ENCODE data around the gene ANAPC15. TPM values are rescaled to one million over a fixed set of nuclear protein-coding genes. Genes with fewer than 3 reads are reported as not detected.

Gene ANAPC15
- total and polyA plus RNA-seq, 2 of the 13 experiments (the other 11 are each of a cell fraction or from before 2014, with no cell fraction given): 18.8 to 25.7 TPM

DNA sequence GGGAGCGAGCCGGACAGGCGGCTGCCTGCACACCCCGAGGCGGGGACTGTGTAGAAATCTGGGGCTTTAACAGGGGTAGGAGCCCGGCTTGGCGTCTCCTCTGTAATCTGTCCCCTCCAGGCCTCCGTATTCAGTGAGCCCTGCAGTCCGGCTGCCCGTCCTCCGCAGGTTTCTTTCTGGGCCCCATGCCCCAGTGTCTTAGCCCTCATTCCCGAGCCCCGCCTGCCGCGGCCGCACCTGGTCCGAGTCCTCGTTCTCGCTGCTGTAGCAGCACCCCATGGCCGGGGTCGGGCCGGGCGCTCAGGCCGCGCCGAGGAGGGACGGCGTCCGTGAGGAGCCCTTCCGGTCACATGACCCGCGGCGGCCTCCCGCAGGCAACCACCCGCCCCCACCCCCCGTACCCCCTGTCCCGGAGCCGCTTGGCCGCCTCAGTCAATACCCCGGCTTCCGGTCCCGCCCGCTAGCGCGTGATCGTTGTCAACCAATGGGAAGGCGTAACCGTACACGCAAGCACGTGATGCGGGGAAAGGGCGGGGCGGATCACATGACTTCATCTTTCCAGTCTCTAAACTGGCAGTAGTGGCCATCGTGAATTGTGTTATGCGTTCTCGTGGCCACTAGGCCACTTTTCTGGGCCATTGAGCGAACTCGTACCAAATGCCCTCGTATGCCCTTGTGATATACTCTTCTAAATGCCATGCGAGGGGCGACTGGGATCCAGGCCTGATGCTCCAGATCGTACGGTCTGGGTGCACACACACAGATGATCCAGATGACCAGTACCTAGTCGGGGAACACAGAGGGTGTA is 9.3 kb downstream of the ANAPC15 start, which contains the start of gene LAMTOR1 (continued):
- TF ChIP-seq ZNF724P (CRISPR knock-in tag; IDR thresholded peaks at IDR 0.05; ENCODE audit: borderline replicate concordance) (no peak), ZNF274 (CRISPR knock-in tag; IDR thresholded peaks at IDR 0.05) (no peak), ZFP1 (CRISPR knock-in tag; IDR thresholded peaks at IDR 0.05) (no peak), ZNF253 (CRISPR knock-in tag; IDR thresholded peaks at IDR 0.05; ENCODE audit: borderline replicate concordance) (no peak), TAF1 (CRISPR knock-in tag; IDR thresholded peaks at IDR 0.05) (peak; percentile 80), MLLT10 (CRISPR knock-in tag; IDR thresholded peaks at IDR 0.05) (no peak), NRL (CRISPR knock-in tag; IDR thresholded peaks at IDR 0.05; ENCODE audit: borderline replicate concordance) (no peak), CBX2 (IDR thresholded peaks at IDR 0.05; ENCODE audit: low read depth, low read length) (no peak), CBX2 (CRISPR knock-in tag; IDR thresholded peaks at IDR 0.05; ENCODE audit: low read depth) (no peak), CREB1 (IDR thresholded peaks at IDR 0.05) (peak; percentile 64), CREB1 (CRISPR knock-in tag; IDR thresholded peaks at IDR 0.05) (no peak), ZNF678 (CRISPR knock-in tag; IDR thresholded peaks at IDR 0.05) (no peak), MTA3 (CRISPR knock-in tag; IDR thresholded peaks at IDR 0.05) (no peak), ZNF441 (CRISPR knock-in tag; IDR thresholded peaks at IDR 0.05; ENCODE audit: borderline replicate concordance) (no peak), ZFYVE20 (CRISPR knock-in tag; IDR thresholded peaks at IDR 0.05; ENCODE audit: borderline replicate concordance, low read depth) (no peak), ZNF232 (CRISPR knock-in tag; IDR thresholded peaks at IDR 0.05; ENCODE audit: borderline replicate concordance) (no peak), FOXA3 (CRISPR knock-in tag; IDR thresholded peaks at IDR 0.05) (peak; percentile 60), GATAD2A (CRISPR knock-in tag; IDR thresholded peaks at IDR 0.05) (no peak), ZNF652 (CRISPR knock-in tag; IDR thresholded peaks at IDR 0.05; ENCODE audit: borderline replicate concordance, low read depth) (no peak), MTF1 (CRISPR knock-in tag; IDR thresholded peaks at IDR 0.05) (no peak), SYNCRIP (IDR thresholded peaks at IDR 0.05; ENCODE audit: insufficient read depth, low read depth, low read length) (no peak), ZNF496 (CRISPR knock-in tag; IDR thresholded peaks at IDR 0.05; ENCODE audit: insufficient replicate concordance) (no peak), DR1 (CRISPR knock-in tag; IDR thresholded peaks at IDR 0.05) (no peak), ZMYM3 (CRISPR knock-in tag; IDR thresholded peaks at IDR 0.05) (no peak; the same call in 1 of the 2 replicates), POLR2G (IDR thresholded peaks at IDR 0.05; ENCODE audit: low read depth, low read length) (peak; percentile 88)
- TF ChIP-seq, protein P1, sequence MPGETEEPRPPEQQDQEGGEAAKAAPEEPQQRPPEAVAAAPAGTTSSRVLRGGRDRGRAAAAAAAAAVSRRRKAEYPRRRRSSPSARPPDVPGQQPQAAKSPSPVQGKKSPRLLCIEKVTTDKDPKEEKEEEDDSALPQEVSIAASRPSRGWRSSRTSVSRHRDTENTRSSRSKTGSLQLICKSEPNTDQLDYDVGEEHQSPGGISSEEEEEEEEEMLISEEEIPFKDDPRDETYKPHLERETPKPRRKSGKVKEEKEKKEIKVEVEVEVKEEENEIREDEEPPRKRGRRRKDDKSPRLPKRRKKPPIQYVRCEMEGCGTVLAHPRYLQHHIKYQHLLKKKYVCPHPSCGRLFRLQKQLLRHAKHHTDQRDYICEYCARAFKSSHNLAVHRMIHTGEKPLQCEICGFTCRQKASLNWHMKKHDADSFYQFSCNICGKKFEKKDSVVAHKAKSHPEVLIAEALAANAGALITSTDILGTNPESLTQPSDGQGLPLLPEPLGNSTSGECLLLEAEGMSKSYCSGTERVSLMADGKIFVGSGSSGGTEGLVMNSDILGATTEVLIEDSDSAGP (CRISPR knock-in tag; IDR thresholded peaks at IDR 0.05; ENCODE audit: borderline replicate concordance): peak; percentile 47; the same call in 1 of the 2 replicates
- TF ChIP-seq, protein P2, sequence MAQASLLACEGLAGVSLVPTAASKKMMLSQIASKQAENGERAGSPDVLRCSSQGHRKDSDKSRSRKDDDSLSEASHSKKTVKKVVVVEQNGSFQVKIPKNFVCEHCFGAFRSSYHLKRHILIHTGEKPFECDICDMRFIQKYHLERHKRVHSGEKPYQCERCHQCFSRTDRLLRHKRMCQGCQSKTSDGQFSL (CRISPR knock-in tag; IDR thresholded peaks at IDR 0.05): no peak
- TF ChIP-seq, protein P3, sequence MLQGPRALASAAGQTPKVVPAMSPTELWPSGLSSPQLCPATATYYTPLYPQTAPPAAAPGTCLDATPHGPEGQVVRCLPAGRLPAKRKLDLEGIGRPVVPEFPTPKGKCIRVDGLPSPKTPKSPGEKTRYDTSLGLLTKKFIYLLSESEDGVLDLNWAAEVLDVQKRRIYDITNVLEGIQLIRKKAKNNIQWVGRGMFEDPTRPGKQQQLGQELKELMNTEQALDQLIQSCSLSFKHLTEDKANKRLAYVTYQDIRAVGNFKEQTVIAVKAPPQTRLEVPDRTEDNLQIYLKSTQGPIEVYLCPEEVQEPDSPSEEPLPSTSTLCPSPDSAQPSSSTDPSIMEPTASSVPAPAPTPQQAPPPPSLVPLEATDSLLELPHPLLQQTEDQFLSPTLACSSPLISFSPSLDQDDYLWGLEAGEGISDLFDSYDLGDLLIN (CRISPR knock-in tag; IDR thresholded peaks at IDR 0.05; ENCODE audit: borderline replicate concordance): no peak
- TF ChIP-seq, protein P4, sequence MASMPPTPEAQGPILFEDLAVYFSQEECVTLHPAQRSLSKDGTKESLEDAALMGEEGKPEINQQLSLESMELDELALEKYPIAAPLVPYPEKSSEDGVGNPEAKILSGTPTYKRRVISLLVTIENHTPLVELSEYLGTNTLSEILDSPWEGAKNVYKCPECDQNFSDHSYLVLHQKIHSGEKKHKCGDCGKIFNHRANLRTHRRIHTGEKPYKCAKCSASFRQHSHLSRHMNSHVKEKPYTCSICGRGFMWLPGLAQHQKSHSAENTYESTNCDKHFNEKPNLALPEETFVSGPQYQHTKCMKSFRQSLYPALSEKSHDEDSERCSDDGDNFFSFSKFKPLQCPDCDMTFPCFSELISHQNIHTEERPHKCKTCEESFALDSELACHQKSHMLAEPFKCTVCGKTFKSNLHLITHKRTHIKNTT (CRISPR knock-in tag; IDR thresholded peaks at IDR 0.05): no peak
